ENCODE results near the gene RBMX2. TPM values are rescaled to one million over a fixed set of nuclear protein-coding genes. Genes with fewer than 3 reads are reported as not detected.
A peak's percentile ranks its signal among the peaks of the same experiment; 100 is the strongest.
"Not testable (repeated sequence)": the region's sequence is repeated elsewhere in the genome, so short reads cannot be mapped to it uniquely, and the experiment has no call there.

Gene RBMX2
- total RNA-seq (2014; rRNA removed; shearing (Covaris generic)) (17.0 and 19.5 TPM in 2 replicates), total RNA-seq (2022) (21.9 and 24.6 TPM in 2 replicates), Bru-seq, nascent RNA (percentile 55 among the genes with signal in this experiment), BruChase-seq, experiment 1, labeled RNA remaining after a 6-hour chase (percentile 65 among the genes with signal in this experiment), BruChase-seq, experiment 2, labeled RNA remaining after a 2-hour chase (percentile 72 among the genes with signal in this experiment)
- long read RNA-seq, transcript RBMX2-201 (6 exons, 1,528 nt): major isoform, 13 of 18 reads
- long read RNA-seq, partial matches to known transcripts: 3 of 18 reads
- long read RNA-seq, other reads (novel, unspliced or antisense): 0 of 18 reads

DNA sequence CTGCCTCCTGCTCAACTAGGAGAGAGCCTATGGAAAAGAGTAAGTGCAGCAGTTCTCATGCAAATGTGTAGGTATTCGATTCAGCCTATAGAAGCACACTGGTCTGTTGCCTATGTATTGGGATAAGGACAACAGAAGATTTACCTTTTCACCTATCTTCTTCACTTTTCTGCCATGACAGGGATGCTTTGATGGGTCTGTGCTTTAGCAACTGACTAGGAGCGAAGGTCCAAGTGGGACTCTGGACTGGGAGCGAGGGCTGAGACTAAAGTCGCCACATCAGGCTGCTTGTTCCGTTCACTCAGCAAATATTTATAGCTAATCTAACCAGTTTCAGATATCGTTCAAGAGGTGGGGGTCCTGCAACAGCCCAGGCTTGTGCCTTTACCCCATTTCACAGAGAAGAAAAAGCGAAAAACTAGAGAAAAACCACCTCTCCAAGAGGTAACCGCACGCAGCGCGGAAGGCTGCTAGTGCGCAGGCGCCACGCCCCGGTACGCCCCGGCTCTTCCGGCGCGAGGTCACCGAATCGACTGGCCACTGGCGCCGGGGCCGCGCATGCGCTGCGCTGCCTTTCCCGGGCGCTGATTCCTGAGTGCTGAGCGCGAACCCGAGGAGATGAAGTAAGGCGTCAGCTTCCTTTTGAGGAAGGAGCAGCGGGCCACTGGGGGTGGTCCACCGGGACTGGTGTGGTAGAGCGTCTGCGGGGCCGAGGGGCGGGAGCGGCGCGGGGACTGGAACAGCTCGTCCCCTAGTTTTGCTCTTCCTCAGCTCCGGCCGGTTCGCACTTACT is at the start of gene RBMX2:
Gene RBMX2 (plus strand): TSS at position 573 of the 793 bp plus-strand sequence. CDS start 46 bp downstream, at position 619.
- Histone ChIP-seq H3K9me2 (ENCODE audit: insufficient read depth, low read length) (no peaks in the 10 kb centered on the region), H4K20me1 (ENCODE audit: insufficient read depth, low read length) (no peaks in the 10 kb centered on the region), H3K79me2 (ENCODE audit: insufficient read depth, low read depth, low read length) (no peaks in the 10 kb centered on the region; the same call in 1 of the 2 replicates), H3K4me2 (ENCODE audit: low read length) (peak within 1 kb of the TSS; percentile 83), H3K36me3 (ENCODE audit: insufficient read depth, low read length) (peaks cover 7% of the 10 kb centered on the region), H3K4me3 (ENCODE audit: low read depth, low read length, poor library complexity, severe bottlenecking) (peak within 1 kb of the TSS; percentile 94), H3K4me1 (ENCODE audit: insufficient read depth, low read length, poor library complexity, severe bottlenecking) (peaks cover 4% of the 10 kb centered on the region), H2AFZ (ENCODE audit: low read length) (peak within 1 kb of the TSS; percentile 71), H3K9me3 (ENCODE audit: low read length) (no peaks in the 10 kb centered on the region), H3K27ac (ENCODE audit: low read depth, low read length, poor library complexity, severe bottlenecking) (peak within 1 kb of the TSS; percentile 50)
- intact Hi-C loops (cut with micrococcal nuclease; ENCODE audit: unreplicated experiment): loop anchor here (5.0 to 10.0 kb wide), 2 partner anchors 69 to 137 kb away; partner anchors contain the start of gene ZNF280C
- TF ChIP-seq EZH2phosphoT487 (IDR thresholded peaks at IDR 0.05; ENCODE audit: borderline replicate concordance, low read depth, low read length) (no peak), CTCF (conservative IDR thresholded peaks at IDR 0.05; ENCODE audit: low read length) (no peak)
- ChIA-PET CTCF (ENCODE audit: unreplicated experiment) (no interaction called here), POLR2A (interaction anchor here (0.6 to 1.5 kb wide), 6 partner anchors 9 to 502 kb away, joined by 3 to 5 read pairs (median 4); partner anchors contain the start of genes ENOX2 and SLC25A14)
- no TSS peak for BruUV-seq (replicated peaks)
- peak; percentile 78 for DNase-seq (ENCODE audit: low spot score)

- BruUV-seq (replicated peaks); H3K79me2 ChIP-seq (ENCODE audit: insufficient read depth, low read depth, low read length); H3K27ac ChIP-seq (ENCODE audit: low read depth, low read length, poor library complexity, severe bottlenecking); H3K4me3 ChIP-seq (ENCODE audit: low read depth, low read length, poor library complexity, severe bottlenecking); H3K9me2 ChIP-seq (ENCODE audit: insufficient read depth, low read length); CTCF ChIA-PET (ENCODE audit: unreplicated experiment); intact Hi-C loops (cut with micrococcal nuclease; ENCODE audit: unreplicated experiment); H3K4me1 ChIP-seq (ENCODE audit: insufficient read depth, low read length, poor library complexity, severe bottlenecking); H3K9me3 ChIP-seq (ENCODE audit: low read length); DNase-seq (ENCODE audit: low spot score); H3K4me2 ChIP-seq (ENCODE audit: low read length); H4K20me1 ChIP-seq (ENCODE audit: insufficient read depth, low read length); H2AFZ ChIP-seq (ENCODE audit: low read length): not testable (repeated sequence)
- POLR2A ChIA-PET: interaction anchor here (0.6 kb wide), 1 partner anchor 812 kb away, joined by 3 read pairs; the partner anchor contains the start of gene OCRL
- H3K36me3 ChIP-seq (ENCODE audit: insufficient read depth, low read length): peaks cover 18% of the 10 kb centered on the region; the same call in 1 of the 2 replicates
These were observed 49.7 kb upstream of the RBMX2 start for GRCh38 chrX:130352050-130352449.

GRCh38 chrX:130376077-130376476 is 25.7 kb upstream of the RBMX2 start:
- H3K27ac ChIP-seq (ENCODE audit: low read depth, low read length, poor library complexity, severe bottlenecking): no peak overlapping the region
- H3K36me3 ChIP-seq (ENCODE audit: insufficient read depth, low read length): no peaks in the 10 kb centered on the region
- H3K4me2 ChIP-seq (ENCODE audit: low read length): no peak overlapping the region
- H3K79me2 ChIP-seq (ENCODE audit: insufficient read depth, low read depth, low read length): no peaks in the 10 kb centered on the region
- H3K9me2 ChIP-seq (ENCODE audit: insufficient read depth, low read length): no peaks in the 10 kb centered on the region
- H3K4me1 ChIP-seq (ENCODE audit: insufficient read depth, low read length, poor library complexity, severe bottlenecking): no peaks in the 10 kb centered on the region
- no peaks in the 10 kb centered on the region for H3K9me3 ChIP-seq (ENCODE audit: low read length)
- CTCF ChIA-PET (ENCODE audit: unreplicated experiment): no interaction called here
- intact Hi-C loops (cut with micrococcal nuclease; ENCODE audit: unreplicated experiment): no loop called here
- TF ChIP-seq EZH2phosphoT487 (IDR thresholded peaks at IDR 0.05; ENCODE audit: borderline replicate concordance, low read depth, low read length) (no peak), CTCF (conservative IDR thresholded peaks at IDR 0.05; ENCODE audit: low read length) (no peak)
- no peak for DNase-seq (ENCODE audit: low spot score)
- H2AFZ ChIP-seq (ENCODE audit: low read length): no peak overlapping the region
- no TSS peak for BruUV-seq (replicated peaks)
- POLR2A ChIA-PET: no interaction called here
- H4K20me1 ChIP-seq (ENCODE audit: insufficient read depth, low read length): no peaks in the 10 kb centered on the region
- H3K4me3 ChIP-seq (ENCODE audit: low read depth, low read length, poor library complexity, severe bottlenecking): no peak overlapping the region

Data from OCI-LY7 (cell line).